HG03066 (cell line): ENCODE results near the gene JDP2.

Source experiments
- ATAC-seq: cut with Tn5 transposase; IDR thresholded peaks from one replicate; pipeline ENCODE4 v1.9.1; 2021; ENCODE audit warnings: low read depth; ENCODE audit not compliant: unreplicated experiment

JDP2 gene

GRCh38 chr14:75477881-75478280 is 50.1 kb downstream of the JDP2 start:
- no peak for ATAC-seq

- peak; percentile 68 for ATAC-seq
These were observed 52.2 kb downstream of the JDP2 start for GRCh38 chr14:75479770-75480600.

- ATAC-seq, result no peak
These were observed 54.5 kb downstream of the JDP2 start for GRCh38 chr14:75482366-75482765.

- no peak for ATAC-seq
These were observed 57.0 kb downstream of the JDP2 start for GRCh38 chr14:75484711-75485429.

GRCh38 chr14:75486318-75486717 is 58.5 kb downstream of the JDP2 start:
- no peak for ATAC-seq

- ATAC-seq, result peak; percentile 77
These were observed 59.4 kb downstream of the JDP2 start for GRCh38 chr14:75487155-75487671.

GRCh38 chr14:75489480-75489837 is 61.6 kb downstream of the JDP2 start:
- no peak for ATAC-seq

- no peak for ATAC-seq
These were observed 63.7 kb downstream of the JDP2 start for GRCh38 chr14:75491376-75491978.

- ATAC-seq, result no peak
These were observed 65.2 kb downstream of the JDP2 start for GRCh38 chr14:75492832-75493591.

GRCh38 chr14:75493592-75494087 is 65.8 kb downstream of the JDP2 start:
- no peak for ATAC-seq

- no peak for ATAC-seq
These were observed 67.1 kb downstream of the JDP2 start for GRCh38 chr14:75494896-75495295.

- ATAC-seq, result no peak
These were observed 67.6 kb downstream of the JDP2 start for GRCh38 chr14:75495399-75495798.

GRCh38 chr14:75495882-75496281 is 68.1 kb downstream of the JDP2 start:
- ATAC-seq, result no peak

- no peak for ATAC-seq
These were observed 68.9 kb downstream of the JDP2 start for GRCh38 chr14:75496755-75497154.

- ATAC-seq, result no peak
These were observed 69.4 kb downstream of the JDP2 start for GRCh38 chr14:75497191-75497590.

- ATAC-seq, result no peak
These were observed 69.9 kb downstream of the JDP2 start for GRCh38 chr14:75497701-75498100.

- peak; percentile 65 for ATAC-seq
These were observed 71.5 kb downstream of the JDP2 start for GRCh38 chr14:75499084-75499875.

GRCh38 chr14:75501080-75501479 is 73.3 kb downstream of the JDP2 start:
- ATAC-seq, result no peak

- ATAC-seq, result no peak
These were observed 76.6 kb downstream of the JDP2 start for GRCh38 chr14:75504411-75504810.

- ATAC-seq, result no peak
These were observed 79.1 kb downstream of the JDP2 start for GRCh38 chr14:75506930-75507329.
